Cerebellar cortex (tissue), 1 donor: ENCODE measurements around the gene PHC1.
"Not testable (repeated sequence)": the region's sequence is repeated elsewhere in the genome, so short reads cannot be mapped to it uniquely, and the experiment has no call there.

ENCODE experiments used
- DNase-seq: peaks from one replicate; pipeline ENCODE4 v3.0.0-alpha.2; 2015; ENCODE audit warnings: low spot score

Gene PHC1

GRCh38 chr12:8914033-8914715 lies at the start of gene PHC1:
TSS of gene PHC1 (plus strand) at chr12:8914509. CDS start at chr12:8917678, 3,169 bp downstream.
- peak; percentile 89 for DNase-seq

DNA sequence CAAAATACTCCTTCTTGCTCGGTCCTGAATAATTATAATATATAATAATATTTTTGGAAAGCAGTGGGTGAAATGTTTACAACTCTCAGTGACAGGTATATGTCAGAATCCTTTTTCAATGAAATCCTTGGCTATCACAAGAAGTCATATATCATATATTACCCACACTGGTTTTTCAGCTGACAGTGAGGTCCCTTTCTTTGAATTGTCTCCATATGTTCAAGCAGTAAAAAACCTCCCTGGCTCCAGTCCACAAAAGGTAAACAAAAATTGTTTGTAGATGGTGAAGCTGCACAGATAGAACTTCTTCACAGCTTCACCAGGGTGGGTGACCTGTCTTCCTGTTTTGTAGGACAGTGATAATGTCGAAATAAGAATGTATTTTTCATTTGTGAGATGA lies 47.9 kb upstream of the PHC1 start:
- no peak for DNase-seq

DNA sequence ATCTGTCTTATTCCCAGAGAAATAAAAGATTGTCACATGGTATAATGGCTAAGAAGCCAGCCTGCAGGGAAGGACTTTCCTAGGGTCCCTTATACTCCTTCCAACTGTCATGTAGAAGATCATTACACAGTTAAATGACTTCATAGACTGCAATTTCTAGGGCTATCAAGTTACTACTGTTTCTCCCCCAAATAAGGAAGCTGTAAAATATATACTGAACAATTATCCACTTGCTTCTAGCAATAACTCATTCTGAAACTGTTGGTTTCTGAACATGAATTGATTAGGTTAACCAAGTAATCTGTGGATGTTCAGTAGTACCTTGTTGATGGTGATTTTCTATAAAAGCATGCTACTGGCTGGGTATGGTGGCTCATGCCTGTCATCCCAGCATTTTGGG lies 47.3 kb upstream of the PHC1 start:
- DNase-seq = no peak

DNA sequence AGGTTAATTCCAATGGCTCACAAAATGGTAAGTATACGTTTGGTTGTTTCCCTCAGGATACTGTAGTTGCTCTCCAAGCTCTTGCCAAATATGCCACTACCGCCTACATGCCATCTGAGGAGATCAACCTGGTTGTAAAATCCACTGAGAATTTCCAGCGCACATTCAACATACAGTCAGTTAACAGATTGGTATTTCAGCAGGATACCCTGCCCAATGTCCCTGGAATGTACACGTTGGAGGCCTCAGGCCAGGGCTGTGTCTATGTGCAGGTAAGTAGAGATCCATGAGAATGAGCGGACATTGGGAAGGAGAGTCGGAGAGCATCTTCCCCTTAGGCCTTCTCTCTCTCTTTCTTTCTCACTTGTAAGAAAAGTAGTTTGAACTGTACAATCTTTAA lies 46.5 kb upstream of the PHC1 start:
- DNase-seq = no peak

DNA sequence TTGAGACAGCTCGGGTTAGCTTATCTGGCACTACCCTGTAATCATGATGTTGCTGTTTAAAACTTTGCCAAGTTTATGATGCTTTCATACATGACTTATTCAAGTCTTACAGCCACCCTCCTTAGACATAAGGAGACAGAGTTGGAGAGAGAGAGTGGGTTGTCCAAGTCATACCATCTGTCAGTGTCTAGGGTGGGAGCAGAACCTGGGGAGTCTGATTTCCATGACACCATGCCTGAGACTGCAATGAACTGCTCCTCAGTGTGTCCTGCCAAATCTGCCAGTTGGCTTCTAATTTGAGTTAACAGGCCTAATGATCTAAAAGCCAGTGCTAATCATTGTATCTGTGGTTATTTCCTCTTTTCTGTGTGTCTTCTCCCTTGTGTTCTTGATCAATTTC lies 43.7 kb upstream of the PHC1 start:
- DNase-seq = peak; percentile 54

DNA sequence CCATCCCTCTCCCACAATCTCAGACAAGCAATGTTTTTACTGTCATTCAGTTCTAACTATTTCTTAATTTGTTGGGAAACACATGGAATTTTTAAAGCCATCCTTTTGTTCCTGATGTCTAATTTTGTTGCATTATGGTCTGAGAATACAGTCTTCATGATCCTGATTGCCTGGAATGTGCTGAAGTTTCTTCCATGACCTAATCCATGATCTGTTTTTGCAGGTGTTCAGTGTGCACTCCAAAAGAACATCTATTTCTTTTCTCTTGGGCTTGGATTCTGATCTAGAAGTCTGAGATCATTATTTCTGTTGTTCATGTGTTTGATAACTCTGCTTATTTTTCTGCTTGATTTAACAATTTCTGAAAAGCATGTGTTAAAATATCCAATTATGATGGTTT lies 43.2 kb upstream of the PHC1 start:
- DNase-seq = no peak

DNA sequence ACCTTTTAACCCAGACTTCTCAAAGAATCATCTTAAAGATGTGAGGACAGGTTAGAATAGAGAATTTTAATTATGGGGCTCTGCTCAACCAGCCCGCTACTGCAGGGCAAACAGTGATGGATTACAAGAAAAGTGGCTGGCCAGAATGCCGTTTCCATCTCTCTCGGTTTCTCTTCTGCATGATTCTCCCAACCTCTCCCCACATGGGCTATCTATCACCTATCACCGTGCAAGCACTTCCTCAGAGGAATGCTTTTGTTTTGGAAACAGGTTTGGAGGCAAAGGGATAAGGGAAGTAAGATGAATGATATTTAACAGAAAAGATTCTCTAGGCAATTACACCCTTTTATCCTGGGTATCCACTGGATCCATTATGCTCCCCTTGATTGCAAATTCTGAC lies 37.4 kb upstream of the PHC1 start:
- no peak for DNase-seq

GRCh38 chr12:8886502-8887284 lies 27.6 kb upstream of the PHC1 start:
- DNase-seq = no peak

DNA sequence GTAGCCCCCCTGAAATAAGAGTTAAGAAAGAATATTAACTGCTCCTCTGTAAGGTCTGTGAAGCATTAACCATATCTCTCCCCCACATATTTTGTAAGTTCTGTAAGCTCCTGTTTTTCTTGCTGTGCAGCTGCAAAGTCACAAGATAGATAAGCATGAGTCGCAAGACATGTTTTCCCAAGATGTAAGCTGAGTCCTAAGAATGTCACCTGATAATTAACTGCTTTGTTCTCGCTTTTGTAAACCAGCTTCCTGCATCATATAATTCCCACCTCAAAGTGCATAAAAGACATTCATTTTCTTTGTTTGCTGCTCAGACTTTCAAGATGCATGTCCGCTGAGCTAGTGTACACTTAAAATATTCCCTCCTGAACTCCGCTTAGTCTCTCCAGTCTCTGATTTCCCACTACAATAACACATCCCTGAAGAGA lies 27.0 kb upstream of the PHC1 start:
- DNase-seq = no peak

- DNase-seq = peak; percentile 63
These were observed 23.8 kb upstream of the PHC1 start for GRCh38 chr12:8890313-8891085.

GRCh38 chr12:8891976-8892375 lies 22.3 kb upstream of the PHC1 start:
- no peak for DNase-seq

- no peak for DNase-seq
These were observed 19.9 kb upstream of the PHC1 start for GRCh38 chr12:8894378-8894777.

GRCh38 chr12:8894986-8895385 lies 19.3 kb upstream of the PHC1 start:
- DNase-seq = no peak

DNA sequence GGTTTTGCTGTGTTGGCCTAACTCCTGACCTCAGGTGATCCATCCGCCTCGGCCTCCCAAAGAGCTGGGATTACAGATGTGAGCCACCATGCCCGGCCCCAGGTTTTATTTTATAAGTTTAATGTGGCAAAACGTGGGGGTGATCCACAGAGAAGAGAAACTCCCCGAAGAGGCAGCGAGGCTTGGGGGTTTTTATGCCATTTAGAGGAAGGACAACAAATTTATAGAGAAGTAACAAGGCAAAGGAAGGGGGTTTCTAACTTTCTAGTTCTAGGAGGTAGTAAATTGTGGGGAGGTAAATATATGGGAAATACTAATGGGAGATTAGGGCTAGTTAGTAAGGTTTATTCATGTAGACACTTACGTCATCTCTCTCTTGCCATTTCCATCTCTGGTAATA lies 17.2 kb upstream of the PHC1 start:
- no peak for DNase-seq

DNA sequence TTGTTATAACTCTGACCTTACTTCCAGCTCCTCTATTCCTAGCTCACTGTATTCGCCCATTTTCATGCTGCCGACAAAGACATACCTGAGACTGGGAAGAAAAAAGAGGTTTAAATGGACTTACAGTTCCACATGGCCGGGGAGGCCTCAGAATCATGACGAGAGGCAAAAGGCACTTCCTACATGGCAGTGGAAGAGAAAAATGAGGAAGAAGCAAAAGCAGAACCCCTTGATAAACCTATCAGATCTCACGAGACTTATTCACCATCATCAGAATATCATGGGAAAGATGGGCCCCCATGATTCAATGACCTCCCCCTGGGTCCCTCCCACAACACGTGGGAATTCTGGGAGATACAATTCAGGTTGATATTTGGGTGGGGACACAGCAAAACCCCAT lies 14.5 kb upstream of the PHC1 start:
- no peak for DNase-seq

DNA sequence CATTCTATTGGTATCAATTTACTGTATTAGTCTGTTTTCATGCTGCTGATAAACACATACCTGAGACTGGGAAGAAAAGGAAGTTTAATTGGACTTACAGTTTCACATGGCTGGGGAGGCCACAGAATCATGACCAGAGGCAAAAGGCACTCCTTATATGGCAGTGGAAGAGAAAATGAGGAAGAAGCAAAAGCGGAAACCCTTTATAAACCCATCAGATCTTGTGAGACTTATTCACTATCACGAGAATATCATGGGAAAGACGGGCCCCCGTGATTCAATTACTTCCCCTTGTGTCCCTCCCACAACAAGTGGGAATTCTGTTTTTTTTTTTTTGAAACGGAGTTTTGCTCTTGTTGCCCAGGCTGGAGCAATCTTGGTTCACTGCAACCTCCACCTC lies 11.6 kb upstream of the PHC1 start:
- not testable (repeated sequence) for DNase-seq

GRCh38 chr12:8903646-8904045 lies 10.7 kb upstream of the PHC1 start:
- no peak for DNase-seq

DNA sequence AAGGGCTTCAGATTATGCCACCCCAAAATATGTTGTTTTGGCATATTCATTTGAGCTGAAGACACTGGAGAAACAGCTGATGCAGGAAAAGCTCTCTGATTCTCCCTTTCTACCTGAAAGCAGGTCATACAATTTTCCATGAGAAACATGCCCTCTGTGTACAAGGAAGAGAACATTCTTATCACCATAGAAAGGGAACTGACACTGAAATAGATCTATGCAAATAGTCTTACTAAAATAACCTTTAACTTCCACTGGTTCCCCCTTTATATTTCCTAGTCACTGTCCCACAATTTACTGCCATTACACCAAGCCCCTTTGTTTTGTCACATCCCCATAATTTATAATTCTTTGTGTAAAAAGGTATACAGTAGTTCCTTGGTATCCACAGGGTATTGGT lies 9.6 kb upstream of the PHC1 start:
- no peak for DNase-seq

- no peak for DNase-seq
These were observed 8.8 kb upstream of the PHC1 start for GRCh38 chr12:8905546-8905945.

DNA sequence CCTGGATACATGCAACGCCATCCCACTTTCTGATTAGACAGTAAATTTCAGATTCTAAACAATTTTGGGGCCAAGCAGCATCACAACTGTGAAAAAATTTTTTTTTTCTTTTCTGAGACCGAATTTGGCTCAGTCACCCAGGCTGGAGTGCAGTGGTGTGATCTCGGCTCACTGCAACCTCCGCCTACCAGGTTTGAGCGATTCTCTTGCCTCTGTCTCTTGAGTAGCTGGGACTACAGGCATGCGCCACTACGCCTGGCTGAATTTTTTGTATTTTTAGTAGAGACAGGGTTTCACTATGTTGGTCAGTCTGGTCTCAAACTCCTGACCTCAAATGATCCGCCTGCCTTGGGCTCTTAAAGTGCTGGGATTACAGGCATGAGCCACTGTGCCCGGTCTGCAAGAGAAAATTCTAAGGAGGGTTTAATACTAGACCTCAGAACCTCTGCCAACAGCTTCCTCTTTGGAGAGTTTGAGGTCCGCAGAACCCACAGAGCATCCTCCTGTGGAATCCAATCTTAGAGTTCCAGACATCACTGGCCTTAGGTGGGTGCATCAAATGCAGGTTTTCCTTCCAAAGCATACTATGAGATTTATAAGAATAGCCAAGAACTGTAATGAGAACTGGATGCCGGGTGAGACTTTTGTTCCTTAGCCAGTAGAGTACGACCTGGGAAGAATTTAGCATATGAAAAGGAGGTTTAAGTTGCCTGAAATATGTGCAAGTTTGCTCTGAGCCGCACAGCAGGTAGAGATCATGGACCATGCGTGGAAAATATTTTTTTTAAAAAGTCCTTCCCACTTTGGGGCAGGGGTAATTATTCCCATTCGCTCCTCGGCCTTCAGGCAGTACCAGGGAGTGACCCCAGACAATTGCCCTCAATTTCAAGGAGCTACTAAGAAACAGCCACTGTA lies 7.8 kb upstream of the PHC1 start:
- no peak for DNase-seq

DNA sequence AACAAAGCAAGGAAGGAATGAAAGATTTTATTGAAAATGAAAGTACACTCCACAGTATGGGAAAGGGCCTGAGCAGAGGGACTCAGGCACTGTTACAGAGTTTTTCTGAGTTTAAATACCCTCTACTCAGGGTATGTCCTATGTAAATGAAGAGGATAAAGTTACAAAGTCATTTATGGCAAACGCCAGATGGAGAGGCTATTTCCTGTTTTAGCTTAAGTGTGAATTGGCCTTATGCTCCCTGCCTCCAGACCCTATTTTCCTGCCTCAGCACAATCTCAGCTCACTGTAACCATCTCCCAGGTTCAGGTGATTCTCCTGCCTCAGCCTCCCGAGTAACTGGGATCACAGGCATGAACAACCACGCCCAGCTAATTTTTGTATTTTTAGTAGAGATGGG lies 6.8 kb upstream of the PHC1 start:
- DNase-seq = no peak

- no peak for DNase-seq
These were observed 4.6 kb upstream of the PHC1 start for GRCh38 chr12:8909752-8910151.
